ENCODE measurements around the gene OR6N1. TPM values are rescaled to one million over a fixed set of nuclear protein-coding genes. Genes with fewer than 3 reads are reported as not detected.

Gene OR6N1
- total RNA-seq, 4 donors from 2014 or later, result not detected

- DNase-seq (ENCODE audit: low spot score) (no peak), ATAC-seq (ENCODE audit: low FRiP score) (no peak)
- TF ChIP-seq CTCF (IDR thresholded peaks at IDR 0.05), result no peak
Observed at GRCh38 chr1:158801396-158801795, 29.4 kb upstream of the OR6N1 start.

GRCh38 chr1:158800526-158800925 is 28.5 kb upstream of the OR6N1 start:
- DNase-seq (ENCODE audit: low spot score) (no peak), ATAC-seq (ENCODE audit: low FRiP score) (no peak)
- TF ChIP-seq CTCF (IDR thresholded peaks at IDR 0.05), result no peak

GRCh38 chr1:158799689-158800088 is 27.7 kb upstream of the OR6N1 start:
- no peak for TF ChIP-seq CTCF (IDR thresholded peaks at IDR 0.05)
- ATAC-seq (ENCODE audit: low FRiP score) (no peak), DNase-seq (ENCODE audit: low spot score) (no peak)

- DNase-seq (ENCODE audit: low spot score), result no peak
- no peak for TF ChIP-seq CTCF (IDR thresholded peaks at IDR 0.05)
- no peak for ATAC-seq (ENCODE audit: low FRiP score)
Observed at GRCh38 chr1:158798531-158798930, 26.5 kb upstream of the OR6N1 start.

- DNase-seq (ENCODE audit: low spot score) (no peak), ATAC-seq (ENCODE audit: low FRiP score) (no peak)
- no peak for TF ChIP-seq CTCF (IDR thresholded peaks at IDR 0.05)
Observed at GRCh38 chr1:158794247-158794646, 22.3 kb upstream of the OR6N1 start.

- ATAC-seq (ENCODE audit: low FRiP score) (no peak), DNase-seq (ENCODE audit: low spot score) (no peak)
- TF ChIP-seq CTCF (IDR thresholded peaks at IDR 0.05), result no peak
Observed at GRCh38 chr1:158793604-158794003, 21.6 kb upstream of the OR6N1 start.

GRCh38 chr1:158781104-158781503 is 9.1 kb upstream of the OR6N1 start, which contains the start of gene OR6N2:
OR6N2 (minus strand) TSS chr1:158781204; CDS start chr1:158777635, 3,569 bp downstream.
- no peak for DNase-seq (ENCODE audit: low spot score)
- ATAC-seq (ENCODE audit: low FRiP score), result no peak
- no peak for TF ChIP-seq CTCF (IDR thresholded peaks at IDR 0.05)

Data from omental fat pad (tissue), 4 donors.